VCaP (cell line): Measurements from ENCODE around the gene ANAPC10.

Experiments used
- H3K27ac ChIP-seq: fragments of 450-650 bp; 2 replicates; pipeline ENCODE4 v1.5.1; 2017
- CTCF ChIP-seq: fragments of 450-650 bp; conservative IDR thresholded peaks from 2 replicates; pipeline ENCODE4 v1.5.1; 2017; ENCODE audit warnings: mild to moderate bottlenecking, moderate library complexity

The ANAPC10 gene

DNA sequence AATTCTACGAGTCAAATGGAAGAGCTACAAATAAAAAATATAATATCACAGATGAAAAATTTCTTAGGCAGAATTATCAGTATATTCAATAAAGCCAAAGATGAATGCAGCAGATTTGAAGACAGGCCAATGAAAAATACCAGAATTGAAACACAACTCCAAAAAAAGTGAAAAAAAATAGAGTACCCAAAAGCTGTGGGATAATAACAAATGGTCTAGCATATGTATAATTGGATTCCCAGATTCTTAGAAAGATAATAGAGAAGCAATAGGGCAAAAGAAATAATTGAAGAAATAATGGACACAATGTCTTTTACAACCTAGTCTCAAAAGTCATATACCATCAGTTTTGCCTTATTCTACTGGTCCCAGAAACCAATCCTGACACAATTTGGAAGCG, 4.4 kb downstream of the ANAPC10 start:
- TF ChIP-seq CTCF: no peak
- H3K27ac ChIP-seq: no peak overlapping the region

DNA sequence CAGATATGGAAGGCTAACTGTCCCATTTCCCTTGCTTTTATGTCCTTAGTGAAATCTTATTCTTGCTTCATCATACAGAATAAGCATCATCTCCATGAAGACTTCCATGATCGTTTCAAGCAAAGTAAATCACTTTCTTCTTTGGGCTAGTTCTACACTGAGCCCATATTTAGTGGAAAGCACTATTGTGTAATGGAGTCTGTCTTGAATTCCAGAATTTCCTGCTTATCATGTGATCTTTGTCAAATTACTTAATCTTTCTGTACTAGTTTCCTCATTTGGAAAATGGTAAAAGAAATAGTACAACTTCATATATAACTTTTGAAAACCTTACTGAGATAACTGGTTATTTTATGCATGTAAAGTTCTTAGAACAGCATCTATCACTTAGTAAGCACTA, 7.6 kb downstream of the ANAPC10 start:
- no peak overlapping the region for H3K27ac ChIP-seq
- no peak for TF ChIP-seq CTCF

DNA sequence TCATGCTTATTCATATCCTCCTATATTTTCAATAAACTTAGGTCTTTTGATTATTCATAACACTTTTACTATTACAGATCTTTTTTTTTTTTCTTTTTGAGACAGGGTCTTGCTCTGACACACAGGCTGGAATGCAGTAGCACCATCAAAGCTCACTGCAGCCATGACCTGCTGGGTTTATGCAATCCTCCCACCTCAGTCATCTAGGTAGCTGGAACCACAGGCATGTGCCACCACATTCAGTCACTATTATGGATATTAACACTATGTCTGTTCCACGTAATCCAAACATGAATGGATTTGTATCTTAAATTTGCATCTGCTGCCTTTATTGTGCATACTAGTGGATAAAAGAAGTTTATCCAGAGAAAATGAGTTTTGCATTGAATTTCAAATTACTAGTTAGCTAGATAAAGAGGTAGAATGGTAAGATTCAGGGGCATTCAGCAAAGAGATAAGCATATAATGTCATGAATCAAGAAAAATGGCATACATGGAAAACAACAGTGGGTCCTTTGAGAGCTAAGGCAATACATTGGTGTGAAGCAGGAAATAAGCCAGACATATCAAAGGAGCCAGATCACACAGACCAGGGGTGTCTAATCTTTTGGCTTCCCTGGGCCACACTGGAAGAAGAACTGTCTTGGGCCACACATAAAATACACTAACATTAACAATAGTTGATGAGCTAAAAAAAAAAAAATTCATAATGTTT, 13.9 kb downstream of the ANAPC10 start:
- no peak for TF ChIP-seq CTCF
- no peak overlapping the region for H3K27ac ChIP-seq

DNA sequence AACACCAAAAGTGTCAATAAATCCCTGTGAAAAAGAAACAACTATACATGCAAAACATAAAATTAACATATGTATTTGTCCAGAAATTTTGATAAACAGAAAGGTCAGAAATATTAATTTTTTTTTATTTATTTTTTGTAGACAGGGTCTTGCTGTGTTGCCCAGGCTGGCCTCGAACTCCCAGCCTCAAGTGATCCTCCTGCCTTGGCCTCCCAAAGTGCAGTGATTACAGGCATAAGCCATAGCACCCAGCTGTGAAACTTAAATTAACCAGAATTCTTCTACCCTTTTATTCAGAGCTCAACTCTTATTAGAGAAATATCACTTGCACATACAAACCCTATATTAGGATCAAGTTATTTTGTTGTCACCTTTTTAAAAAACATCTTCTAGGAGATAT, 16.2 kb downstream of the ANAPC10 start:
- no peak for TF ChIP-seq CTCF
- H3K27ac ChIP-seq: no peak overlapping the region

DNA sequence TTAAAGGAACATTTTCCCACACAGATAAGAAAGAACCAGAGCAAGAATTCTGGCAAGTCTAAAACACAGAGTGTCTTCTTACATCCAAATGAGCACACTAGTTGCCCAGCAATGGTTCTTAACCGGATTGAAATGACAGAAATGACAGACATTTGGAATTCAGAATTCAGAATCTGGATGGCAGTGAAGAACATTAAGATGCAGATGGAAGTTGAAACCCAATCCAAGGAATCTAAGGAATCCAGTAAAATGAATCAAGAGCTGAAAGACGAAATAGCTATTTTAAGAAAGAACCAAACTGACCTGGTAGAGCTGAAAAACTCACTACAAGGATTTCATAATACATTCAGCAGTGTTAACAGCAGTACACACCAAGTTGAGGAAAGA, 21.5 kb downstream of the ANAPC10 start:
- no peak overlapping the region for H3K27ac ChIP-seq
- TF ChIP-seq CTCF: no peak

DNA sequence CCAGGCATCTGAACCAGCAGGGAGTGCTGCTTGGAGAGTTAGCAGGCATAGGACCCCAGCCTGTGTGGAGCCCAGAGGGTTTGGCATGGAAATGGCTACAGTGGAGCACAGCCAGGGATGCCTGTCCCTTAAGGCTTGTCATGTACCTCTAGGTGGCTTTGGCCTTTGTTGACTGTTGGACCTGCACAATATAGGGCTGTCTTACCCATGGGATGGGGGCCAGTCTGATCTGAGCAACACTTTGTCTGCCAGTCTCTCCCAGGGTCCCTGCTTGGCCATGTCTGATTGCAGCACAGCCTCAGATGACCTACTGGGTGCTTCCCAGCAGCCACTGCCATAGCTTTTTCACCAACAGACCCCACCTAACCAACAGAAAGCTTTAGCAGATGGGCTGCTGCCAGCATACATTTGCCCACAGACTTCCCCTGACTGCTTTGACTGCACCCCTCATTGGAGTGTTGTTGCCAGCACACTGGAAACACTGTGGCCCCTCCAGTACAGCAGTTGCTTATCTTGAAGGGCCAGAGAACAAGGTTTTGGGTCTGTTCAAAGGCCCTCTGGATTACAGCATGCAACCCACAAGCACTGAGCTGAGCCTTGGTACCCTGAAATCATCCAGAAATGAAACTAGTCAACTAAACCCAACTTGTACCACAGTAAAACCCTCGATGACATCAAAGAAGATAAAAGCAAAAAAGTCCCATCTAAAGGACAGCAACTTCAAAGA, 22.1 kb downstream of the ANAPC10 start:
- H3K27ac ChIP-seq: no peak overlapping the region
- TF ChIP-seq CTCF: no peak

- no peak overlapping the region for H3K27ac ChIP-seq
- TF ChIP-seq CTCF: no peak
Observed at GRCh38 chr4:145071560-145071959, 26.4 kb downstream of the ANAPC10 start.
